ENCODE data around the gene DCUN1D2. TPM values are rescaled to one million over a fixed set of nuclear protein-coding genes. Genes with fewer than 3 reads are reported as not detected.

Gene DCUN1D2
- total RNA-seq, 1 experiment from 2014 or later, result 33.0 TPM

- Histone ChIP-seq H3K4me1 (replicated peaks; ENCODE audit: insufficient read depth) (peaks cover 16% of the 10 kb centered on the region), H3K4me3 (no peak overlapping the region), H3K79me2 (ENCODE audit: low read depth) (0 out of 2 replicates have a peak, but pooled peaks cover 3% of the 10 kb centered on the region), H3K9me2 (ENCODE audit: insufficient read depth) (no peaks in the 10 kb centered on the region), H2AFZ (no peak overlapping the region), H3K9me3 (ENCODE audit: insufficient read depth, low read depth) (no peaks in the 10 kb centered on the region), H3K27ac (no peak overlapping the region), H4K20me1 (ENCODE audit: insufficient read depth) (peaks cover 5% of the 10 kb centered on the region; the same call in 1 of the 2 replicates), H3K36me3 (ENCODE audit: low read depth) (peaks cover 14% of the 10 kb centered on the region; the same call in 1 of the 2 replicates), H3K27me3 (ENCODE audit: insufficient read depth, low read depth) (no peaks in the 10 kb centered on the region), H3K4me2 (no peak overlapping the region), H3F3A (ENCODE audit: insufficient read depth, low read depth) (peaks cover 26% of the 10 kb centered on the region)
- ChIA-PET CTCF (no interaction called here), POLR2A (ENCODE audit: unreplicated experiment) (no interaction called here)
- no peak for DNase-seq
- no TSS peak for BruUV-seq (replicated peaks)
- no peak for TF ChIP-seq EZH2 (IDR thresholded peaks at IDR 0.05; ENCODE audit: low read depth)
- TF ChIP-seq CTCF (conservative IDR thresholded peaks at IDR 0.05), result no peak
- intact Hi-C loops (cut with micrococcal nuclease; ENCODE audit: unreplicated experiment), result no loop called here
Measured at GRCh38 chr13:113538689-113539058, 48.2 kb upstream of the DCUN1D2 start.

- Histone ChIP-seq H3K4me3 (no peak overlapping the region), H3K4me1 (replicated peaks; ENCODE audit: insufficient read depth) (peaks cover 19% of the 10 kb centered on the region), H3K9me2 (ENCODE audit: insufficient read depth) (no peaks in the 10 kb centered on the region), H3K27ac (no peak overlapping the region), H3K4me2 (no peak overlapping the region), H4K20me1 (ENCODE audit: insufficient read depth) (peaks cover 5% of the 10 kb centered on the region; the same call in 1 of the 2 replicates), H3K79me2 (ENCODE audit: low read depth) (no peaks in the 10 kb centered on the region), H3F3A (ENCODE audit: insufficient read depth, low read depth) (peaks cover 30% of the 10 kb centered on the region), H3K9me3 (ENCODE audit: insufficient read depth, low read depth) (no peaks in the 10 kb centered on the region), H2AFZ (no peak overlapping the region), H3K36me3 (ENCODE audit: low read depth) (peaks cover 14% of the 10 kb centered on the region; the same call in 1 of the 2 replicates), H3K27me3 (ENCODE audit: insufficient read depth, low read depth) (no peaks in the 10 kb centered on the region)
- ChIA-PET POLR2A (ENCODE audit: unreplicated experiment) (no interaction called here), CTCF (no interaction called here)
- intact Hi-C loops (cut with micrococcal nuclease; ENCODE audit: unreplicated experiment), result no loop called here
- TF ChIP-seq CTCF (conservative IDR thresholded peaks at IDR 0.05), result no peak
- TF ChIP-seq EZH2 (IDR thresholded peaks at IDR 0.05; ENCODE audit: low read depth), result no peak
- BruUV-seq (replicated peaks), result no TSS peak
- DNase-seq, result no peak
Measured at GRCh38 chr13:113537909-113538688, 47.6 kb upstream of the DCUN1D2 start.

GRCh38 chr13:113537205-113537604, 46.7 kb upstream of the DCUN1D2 start:
- DNase-seq, result no peak
- intact Hi-C loops (cut with micrococcal nuclease; ENCODE audit: unreplicated experiment), result no loop called here
- no peaks in the 10 kb centered on the region for H3K9me2 ChIP-seq (ENCODE audit: insufficient read depth)
- no peaks in the 10 kb centered on the region for H3K27me3 ChIP-seq (ENCODE audit: insufficient read depth, low read depth)
- no peak overlapping the region for H3K27ac ChIP-seq
- POLR2A ChIA-PET (ENCODE audit: unreplicated experiment), result no interaction called here
- peaks cover 14% of the 10 kb centered on the region; the same call in 1 of the 2 replicates for H3K36me3 ChIP-seq (ENCODE audit: low read depth)
- CTCF ChIA-PET, result no interaction called here
- BruUV-seq (replicated peaks), result no TSS peak
- H3K4me2 ChIP-seq, result no peak overlapping the region
- H4K20me1 ChIP-seq (ENCODE audit: insufficient read depth), result peaks cover 5% of the 10 kb centered on the region; the same call in 1 of the 2 replicates
- H3K9me3 ChIP-seq (ENCODE audit: insufficient read depth, low read depth), result no peaks in the 10 kb centered on the region
- H3K79me2 ChIP-seq (ENCODE audit: low read depth), result no peaks in the 10 kb centered on the region
- H3K4me3 ChIP-seq, result no peak overlapping the region
- H3K4me1 ChIP-seq (replicated peaks; ENCODE audit: insufficient read depth), result peaks cover 27% of the 10 kb centered on the region
- TF ChIP-seq CTCF (conservative IDR thresholded peaks at IDR 0.05) (no peak), EZH2 (IDR thresholded peaks at IDR 0.05; ENCODE audit: low read depth) (no peak)
- H2AFZ ChIP-seq, result no peak overlapping the region
- peaks cover 31% of the 10 kb centered on the region for H3F3A ChIP-seq (ENCODE audit: insufficient read depth, low read depth)
